Fibroblast of villous mesenchyme (primary cell): ENCODE measurements around the gene HOXB3. TPM values are rescaled to one million over a fixed set of nuclear protein-coding genes. Genes with fewer than 3 reads are reported as not detected.
A peak's percentile ranks its signal among the peaks of the same experiment; 100 is the strongest.

ENCODE experiments used
- DNase-seq: peaks from one replicate; pipeline ENCODE4 v3.0.0-alpha.2; 2010; ENCODE audit warnings: low read depth
- H3K4me3 ChIP-seq: 2 replicates; pipeline ENCODE4 v1.5.1; 2011; ENCODE audit warnings: low read depth, mild to moderate bottlenecking, low read length
- total RNA-seq: library from RNA; depleted of rRNA; stranded (reverse); fragments of >200 nt; gene quantifications from 2 replicates; pipeline ENCODE4 v1.2.3, GENCODE V29; 2012
- TF ChIP-seq, protein P1 (sequence below): IDR thresholded peaks from 2 replicates; pipeline ENCODE4 v1.5.1; 2012; ENCODE audit warnings: low read depth, mild to moderate bottlenecking, low read length; ENCODE audit not compliant: insufficient read depth

Gene HOXB3
- total RNA-seq, 1 donor = 4.3 TPM

GRCh38 chr17:48605991-48606891 lies 16.2 kb upstream of the HOXB3 start:
- TF ChIP-seq, protein P1, sequence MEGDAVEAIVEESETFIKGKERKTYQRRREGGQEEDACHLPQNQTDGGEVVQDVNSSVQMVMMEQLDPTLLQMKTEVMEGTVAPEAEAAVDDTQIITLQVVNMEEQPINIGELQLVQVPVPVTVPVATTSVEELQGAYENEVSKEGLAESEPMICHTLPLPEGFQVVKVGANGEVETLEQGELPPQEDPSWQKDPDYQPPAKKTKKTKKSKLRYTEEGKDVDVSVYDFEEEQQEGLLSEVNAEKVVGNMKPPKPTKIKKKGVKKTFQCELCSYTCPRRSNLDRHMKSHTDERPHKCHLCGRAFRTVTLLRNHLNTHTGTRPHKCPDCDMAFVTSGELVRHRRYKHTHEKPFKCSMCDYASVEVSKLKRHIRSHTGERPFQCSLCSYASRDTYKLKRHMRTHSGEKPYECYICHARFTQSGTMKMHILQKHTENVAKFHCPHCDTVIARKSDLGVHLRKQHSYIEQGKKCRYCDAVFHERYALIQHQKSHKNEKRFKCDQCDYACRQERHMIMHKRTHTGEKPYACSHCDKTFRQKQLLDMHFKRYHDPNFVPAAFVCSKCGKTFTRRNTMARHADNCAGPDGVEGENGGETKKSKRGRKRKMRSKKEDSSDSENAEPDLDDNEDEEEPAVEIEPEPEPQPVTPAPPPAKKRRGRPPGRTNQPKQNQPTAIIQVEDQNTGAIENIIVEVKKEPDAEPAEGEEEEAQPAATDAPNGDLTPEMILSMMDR = no peak
- H3K4me3 ChIP-seq = no peak overlapping the region
- no peak for DNase-seq

DNA sequence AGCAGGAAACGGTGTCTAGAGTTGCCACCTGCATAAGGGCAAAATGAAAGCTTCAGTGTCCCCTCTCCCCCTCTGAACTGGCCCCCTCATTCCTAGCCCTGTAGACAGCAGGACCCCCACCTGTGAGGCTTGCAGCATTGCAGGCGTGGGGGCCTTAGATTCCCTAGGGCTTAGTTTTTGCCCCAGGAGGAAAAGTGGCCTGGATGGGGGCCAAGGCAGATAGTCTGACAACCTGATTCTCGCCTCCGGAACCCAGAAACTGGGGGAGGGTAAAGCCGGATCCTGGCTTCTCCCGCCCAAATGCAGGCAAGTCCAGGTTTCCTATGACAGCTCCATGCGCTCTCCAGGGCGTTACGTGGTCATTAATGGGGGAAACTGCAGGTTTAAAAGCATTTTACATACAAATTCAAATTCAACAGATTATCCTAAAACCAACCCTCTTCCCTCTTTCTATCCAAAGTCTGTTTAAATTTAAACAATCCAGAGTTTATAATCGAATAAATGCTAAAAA lies 15.4 kb upstream of the HOXB3 start:
- TF ChIP-seq, protein P1 = no peak
- no peak overlapping the region for H3K4me3 ChIP-seq
- DNase-seq = no peak

DNA sequence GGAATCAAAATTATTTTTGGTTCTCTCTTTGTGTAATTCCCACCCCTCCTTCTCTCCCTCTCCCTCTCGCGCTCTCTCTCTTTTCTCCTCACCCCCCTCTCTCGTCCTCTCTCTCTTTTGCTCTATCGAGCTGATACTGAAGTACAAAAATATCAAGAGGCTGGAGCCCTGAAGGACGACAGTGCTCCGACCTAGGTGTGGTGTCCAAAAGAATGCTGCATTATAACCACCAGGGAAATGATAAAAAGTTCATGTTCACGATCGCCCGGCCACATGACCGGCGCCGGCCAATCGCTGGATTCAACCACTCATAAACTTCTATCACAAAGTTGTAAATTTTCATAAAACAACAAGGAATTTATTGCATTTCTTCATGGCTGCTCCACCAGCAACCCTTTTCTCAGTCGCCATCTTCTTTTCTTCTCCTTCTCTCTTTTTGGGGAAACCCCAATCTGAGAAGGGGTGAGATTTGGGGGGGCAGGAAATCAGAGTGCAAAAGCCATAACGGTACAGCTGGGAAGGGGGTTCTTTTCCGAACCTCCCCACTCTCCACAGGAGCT lies 14.8 kb upstream of the HOXB3 start, which contains the start of gene HOXB6:
HOXB6 (minus strand) TSS at position 217 of the 560 bp plus-strand sequence. CDS start 6,836 bp downstream, outside the sequence.
- peak within 1 kb of the TSS; percentile 50 for H3K4me3 ChIP-seq
- DNase-seq = no peak
- TF ChIP-seq, protein P1 = no peak

- peak overlapping the region; percentile 50 for H3K4me3 ChIP-seq
- TF ChIP-seq, protein P1 = no peak
- DNase-seq = no peak
Observed at GRCh38 chr17:48603959-48604769, 14.1 kb upstream of the HOXB3 start.

- TF ChIP-seq, protein P1 = no peak
- H3K4me3 ChIP-seq = no peak overlapping the region
- no peak for DNase-seq
Observed at GRCh38 chr17:48601539-48602425, 11.7 kb upstream of the HOXB3 start.

GRCh38 chr17:48601207-48601538 lies 11.1 kb upstream of the HOXB3 start:
- no peak overlapping the region for H3K4me3 ChIP-seq
- TF ChIP-seq, protein P1 = no peak
- no peak for DNase-seq
